Cerebellar cortex (tissue), 1 donor: ENCODE results near the gene MGME1.
A peak's percentile ranks its signal among the peaks of the same experiment; 100 is the strongest.

ENCODE experiments used
- DNase-seq: peaks from one replicate; pipeline ENCODE4 v3.0.0-alpha.2; 2015; ENCODE audit warnings: low spot score

Gene MGME1

GRCh38 chr20:17968366-17969277 lies at the start of gene MGME1, which contains the start of gene SNX5:
Gene MGME1, plus strand, starts transcription at chr20:17969018. Its CDS starts 842 bp downstream, at chr20:17969860.
Gene SNX5, minus strand, starts transcription at chr20:17968794. Its CDS starts 369 bp downstream, at chr20:17968425.
- DNase-seq: peak; percentile 99

- DNase-seq: no peak
Observed at GRCh38 chr20:17919149-17919548, 49.7 kb upstream of the MGME1 start.

GRCh38 chr20:17921774-17922173 lies 47.0 kb upstream of the MGME1 start:
- DNase-seq: no peak

- DNase-seq: no peak
Observed at GRCh38 chr20:17925141-17925939, 43.5 kb upstream of the MGME1 start.

GRCh38 chr20:17925940-17926300 lies 42.9 kb upstream of the MGME1 start:
- DNase-seq: no peak

GRCh38 chr20:17928211-17928611 lies 40.6 kb upstream of the MGME1 start:
- no peak for DNase-seq

GRCh38 chr20:17928633-17929311 lies 40.0 kb upstream of the MGME1 start:
- no peak for DNase-seq

GRCh38 chr20:17931513-17931912 lies 37.3 kb upstream of the MGME1 start:
- DNase-seq: no peak

- DNase-seq: no peak
Observed at GRCh38 chr20:17932396-17932795, 36.4 kb upstream of the MGME1 start.

- no peak for DNase-seq
Observed at GRCh38 chr20:17933121-17933520, 35.7 kb upstream of the MGME1 start.

GRCh38 chr20:17933711-17934110 lies 35.1 kb upstream of the MGME1 start:
- DNase-seq: no peak

GRCh38 chr20:17934141-17934862 lies 34.5 kb upstream of the MGME1 start:
- DNase-seq: no peak

- no peak for DNase-seq
Observed at GRCh38 chr20:17935186-17935585, 33.6 kb upstream of the MGME1 start.

- DNase-seq: no peak
Observed at GRCh38 chr20:17935761-17936160, 33.1 kb upstream of the MGME1 start.

GRCh38 chr20:17936286-17936760 lies 32.5 kb upstream of the MGME1 start:
- no peak for DNase-seq

GRCh38 chr20:17936761-17937732 lies 31.8 kb upstream of the MGME1 start:
- DNase-seq: no peak

- peak; percentile 81 for DNase-seq
Observed at GRCh38 chr20:17938871-17939619, 29.8 kb upstream of the MGME1 start.

GRCh38 chr20:17939622-17940223 lies 29.1 kb upstream of the MGME1 start:
- DNase-seq: peak; percentile 27
